Measurements from ENCODE around the gene FXN. TPM values are rescaled to one million over a fixed set of nuclear protein-coding genes. Genes with fewer than 3 reads are reported as not detected.

The FXN gene
- total RNA-seq, 4 donors from 2014 or later, result 1.8 to 10.1 (median 3.3) TPM

DNA sequence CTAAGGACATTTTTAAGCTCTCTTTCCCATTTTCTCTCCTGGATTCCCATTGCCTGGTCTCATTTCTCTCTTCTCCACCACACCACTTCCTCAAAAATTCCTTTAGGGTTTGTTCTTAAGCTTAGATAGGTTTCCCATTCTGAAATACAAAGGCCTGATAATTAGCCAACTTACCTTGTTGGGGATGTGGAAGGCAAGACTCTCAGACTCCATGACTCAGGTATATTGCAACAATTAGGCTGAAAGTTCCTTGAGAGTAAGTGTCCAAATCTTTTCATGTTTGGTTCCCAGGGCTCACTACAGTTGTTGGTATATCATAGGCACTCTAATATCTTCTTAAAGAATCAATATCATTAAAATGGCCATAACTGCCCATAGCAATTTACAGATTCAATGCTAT, 43.6 kb downstream of the FXN start:
- TF ChIP-seq, protein P1, sequence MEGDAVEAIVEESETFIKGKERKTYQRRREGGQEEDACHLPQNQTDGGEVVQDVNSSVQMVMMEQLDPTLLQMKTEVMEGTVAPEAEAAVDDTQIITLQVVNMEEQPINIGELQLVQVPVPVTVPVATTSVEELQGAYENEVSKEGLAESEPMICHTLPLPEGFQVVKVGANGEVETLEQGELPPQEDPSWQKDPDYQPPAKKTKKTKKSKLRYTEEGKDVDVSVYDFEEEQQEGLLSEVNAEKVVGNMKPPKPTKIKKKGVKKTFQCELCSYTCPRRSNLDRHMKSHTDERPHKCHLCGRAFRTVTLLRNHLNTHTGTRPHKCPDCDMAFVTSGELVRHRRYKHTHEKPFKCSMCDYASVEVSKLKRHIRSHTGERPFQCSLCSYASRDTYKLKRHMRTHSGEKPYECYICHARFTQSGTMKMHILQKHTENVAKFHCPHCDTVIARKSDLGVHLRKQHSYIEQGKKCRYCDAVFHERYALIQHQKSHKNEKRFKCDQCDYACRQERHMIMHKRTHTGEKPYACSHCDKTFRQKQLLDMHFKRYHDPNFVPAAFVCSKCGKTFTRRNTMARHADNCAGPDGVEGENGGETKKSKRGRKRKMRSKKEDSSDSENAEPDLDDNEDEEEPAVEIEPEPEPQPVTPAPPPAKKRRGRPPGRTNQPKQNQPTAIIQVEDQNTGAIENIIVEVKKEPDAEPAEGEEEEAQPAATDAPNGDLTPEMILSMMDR (IDR thresholded peaks at IDR 0.05; ENCODE audit: low read depth), result no peak

DNA sequence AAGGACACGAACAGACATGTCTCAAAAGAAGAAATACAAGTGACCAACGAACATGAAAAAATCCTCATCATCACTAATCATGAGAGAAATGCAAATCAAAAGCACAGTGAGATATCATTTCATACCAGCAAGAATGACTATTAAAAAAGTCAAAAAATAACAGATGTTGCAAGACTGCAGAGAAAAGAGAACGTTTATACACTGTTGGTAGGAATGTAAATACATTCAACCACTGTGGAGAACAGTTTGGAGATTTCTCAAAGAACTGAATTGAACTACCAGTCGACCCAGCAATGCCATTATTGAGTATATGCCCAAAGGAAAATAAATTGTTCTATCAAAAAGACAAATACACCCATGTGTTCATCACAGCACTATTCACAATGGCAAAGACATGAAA, 45.7 kb downstream of the FXN start:
- TF ChIP-seq, protein P1 (IDR thresholded peaks at IDR 0.05; ENCODE audit: low read depth), result no peak

DNA sequence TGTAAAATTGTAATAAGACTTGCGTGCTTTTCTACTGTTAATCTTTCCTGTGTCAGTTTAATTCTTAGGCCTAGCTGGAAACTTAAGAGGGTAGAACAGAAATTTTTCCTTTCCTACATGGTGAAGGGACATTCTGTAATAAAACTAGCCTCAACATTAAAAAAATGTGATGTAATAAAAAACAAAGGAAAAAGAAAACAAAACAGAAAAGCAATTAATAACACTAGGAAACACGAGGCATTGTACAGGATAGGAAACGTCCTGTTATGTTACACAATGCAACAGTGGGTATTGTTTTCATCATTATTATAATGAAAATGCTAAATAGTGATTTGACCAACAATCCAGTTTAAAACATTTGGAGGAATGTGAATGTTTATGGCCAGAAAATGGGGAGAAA, 47.8 kb downstream of the FXN start:
- TF ChIP-seq, protein P1 (IDR thresholded peaks at IDR 0.05; ENCODE audit: low read depth), result no peak

GRCh38 chr9:69085569-69086283, 50.2 kb downstream of the FXN start:
- TF ChIP-seq, protein P1 (IDR thresholded peaks at IDR 0.05; ENCODE audit: low read depth), result no peak

- TF ChIP-seq, protein P1 (IDR thresholded peaks at IDR 0.05; ENCODE audit: low read depth), result no peak
Measured at GRCh38 chr9:69086312-69086711, 50.8 kb downstream of the FXN start.

GRCh38 chr9:69086769-69087168, 51.2 kb downstream of the FXN start:
- TF ChIP-seq, protein P1 (IDR thresholded peaks at IDR 0.05; ENCODE audit: low read depth), result no peak

GRCh38 chr9:69089082-69089481, 53.5 kb downstream of the FXN start:
- TF ChIP-seq, protein P1 (IDR thresholded peaks at IDR 0.05; ENCODE audit: low read depth), result no peak

Data from subcutaneous adipose tissue (tissue), 4 donors.